Activated CD4-positive, alpha-beta T cell treated with anti-CD3 and anti-CD28 coated beads, Interleukin-2, amount 50 U/mL, for 16 hours (primary cell): ENCODE measurements around the gene ARAP2.
"Not testable (repeated sequence)": the region's sequence is repeated elsewhere in the genome, so short reads cannot be mapped to it uniquely, and the experiment has no call there.

Experiments used
- DNase-seq: peaks from one replicate; pipeline ENCODE4 v3.0.0-alpha.2; 2020

Gene ARAP2

DNA sequence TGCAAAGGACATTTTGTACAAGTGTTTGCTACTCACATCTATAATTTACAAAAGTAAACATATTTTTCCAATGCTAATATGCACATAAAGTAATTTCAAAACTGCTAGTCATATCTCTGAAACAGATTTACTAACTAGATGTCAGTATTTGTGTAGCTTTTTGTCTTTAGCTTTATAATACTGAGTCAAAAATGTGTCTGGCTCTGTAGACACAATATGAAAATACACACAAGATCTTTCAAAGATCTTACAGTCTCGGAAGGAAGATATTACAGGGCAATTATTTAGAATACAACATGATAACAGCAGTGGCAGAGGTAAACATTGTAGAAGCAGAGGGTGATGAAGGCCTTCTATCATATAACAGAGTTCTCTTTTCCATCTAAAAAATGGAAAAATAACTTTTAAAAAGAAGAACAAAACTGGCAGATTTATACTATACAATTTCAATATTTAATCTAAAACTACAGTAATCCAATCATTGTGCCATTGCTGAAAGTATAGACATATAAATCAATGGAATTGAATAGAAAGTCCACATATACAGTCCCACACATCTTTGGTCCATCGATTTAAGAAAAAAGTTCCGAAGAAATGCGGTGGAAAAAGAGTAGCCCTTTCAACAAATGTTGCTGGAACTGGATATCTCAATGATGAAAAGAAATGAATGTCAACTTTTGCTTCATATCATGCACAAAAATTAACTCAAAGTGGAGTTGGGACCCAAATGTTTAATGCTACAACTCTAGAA lies 29.4 kb downstream of the ARAP2 start:
- peak; percentile 24 for DNase-seq

DNA sequence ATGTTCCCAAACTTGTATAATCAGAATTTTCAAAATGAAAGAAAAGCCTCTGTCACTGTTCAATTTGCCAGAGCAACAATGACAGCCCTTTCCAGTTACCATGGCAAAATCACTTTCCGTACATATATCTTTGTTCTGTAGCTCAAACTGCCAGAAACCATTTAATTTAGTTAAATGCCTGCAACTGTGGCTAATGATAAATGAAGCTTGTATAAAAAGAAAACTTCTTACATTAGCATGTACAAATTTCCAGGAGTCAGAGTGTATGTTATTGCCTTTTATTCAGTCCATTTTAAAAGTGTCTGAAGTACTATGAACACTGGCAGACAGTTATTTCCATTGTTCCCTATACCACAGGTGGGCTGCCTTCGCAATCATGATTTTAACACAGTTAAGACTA lies 30.3 kb downstream of the ARAP2 start:
- DNase-seq, result no peak

DNA sequence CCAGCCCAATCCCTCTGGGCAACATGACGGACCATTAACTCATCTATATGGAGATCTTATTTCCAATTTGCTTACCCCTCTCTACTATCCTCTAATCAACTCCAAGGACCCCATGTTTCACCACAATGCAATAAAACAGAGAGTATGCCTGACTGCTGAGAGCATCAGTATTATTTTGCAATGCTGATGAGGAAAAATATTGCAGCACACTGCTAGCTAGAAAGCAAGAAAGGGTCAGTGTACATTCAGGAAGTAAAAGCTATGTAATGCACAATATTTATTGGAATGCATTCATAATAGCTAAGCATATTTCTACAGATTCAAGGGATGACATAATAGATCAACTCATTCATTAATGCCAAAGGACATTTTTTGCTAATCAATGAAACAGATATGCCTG lies 33.2 kb downstream of the ARAP2 start:
- no peak for DNase-seq

DNA sequence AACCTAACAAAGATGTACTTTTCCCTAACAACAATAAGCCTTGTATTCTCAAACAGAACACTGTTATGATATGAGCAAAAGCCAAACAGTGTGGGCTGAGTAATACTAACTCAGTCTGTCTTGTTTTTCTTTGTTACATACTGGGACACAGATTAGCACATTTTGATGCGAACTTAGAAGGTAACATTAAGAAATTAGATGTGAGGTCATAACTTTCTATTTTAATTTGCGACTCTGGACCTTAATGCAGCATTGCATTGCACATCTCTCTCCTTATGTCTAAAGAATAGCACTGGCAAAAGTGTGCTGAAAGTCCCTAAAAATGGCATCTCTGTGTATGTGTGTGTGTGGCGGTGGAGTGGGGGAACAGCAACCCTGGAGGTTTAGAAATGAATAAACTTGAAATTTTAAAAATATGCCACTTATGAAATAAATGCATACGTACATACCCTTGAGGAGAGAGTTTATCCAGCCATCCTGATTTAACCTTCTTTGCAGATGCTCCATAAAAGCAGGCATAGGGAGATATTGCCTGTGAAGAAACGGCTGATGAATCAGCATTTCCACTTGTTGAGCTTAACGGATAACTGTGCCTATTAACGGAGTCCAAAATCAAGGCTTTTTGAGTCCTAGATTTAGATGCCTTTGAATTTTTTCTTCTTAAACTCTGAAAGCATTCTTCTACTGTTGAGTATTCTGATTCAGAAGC lies 34.2 kb downstream of the ARAP2 start:
- DNase-seq, result peak; percentile 62

GRCh38 chr4:36208893-36209473 lies 35.3 kb downstream of the ARAP2 start:
- DNase-seq, result peak; percentile 57

DNA sequence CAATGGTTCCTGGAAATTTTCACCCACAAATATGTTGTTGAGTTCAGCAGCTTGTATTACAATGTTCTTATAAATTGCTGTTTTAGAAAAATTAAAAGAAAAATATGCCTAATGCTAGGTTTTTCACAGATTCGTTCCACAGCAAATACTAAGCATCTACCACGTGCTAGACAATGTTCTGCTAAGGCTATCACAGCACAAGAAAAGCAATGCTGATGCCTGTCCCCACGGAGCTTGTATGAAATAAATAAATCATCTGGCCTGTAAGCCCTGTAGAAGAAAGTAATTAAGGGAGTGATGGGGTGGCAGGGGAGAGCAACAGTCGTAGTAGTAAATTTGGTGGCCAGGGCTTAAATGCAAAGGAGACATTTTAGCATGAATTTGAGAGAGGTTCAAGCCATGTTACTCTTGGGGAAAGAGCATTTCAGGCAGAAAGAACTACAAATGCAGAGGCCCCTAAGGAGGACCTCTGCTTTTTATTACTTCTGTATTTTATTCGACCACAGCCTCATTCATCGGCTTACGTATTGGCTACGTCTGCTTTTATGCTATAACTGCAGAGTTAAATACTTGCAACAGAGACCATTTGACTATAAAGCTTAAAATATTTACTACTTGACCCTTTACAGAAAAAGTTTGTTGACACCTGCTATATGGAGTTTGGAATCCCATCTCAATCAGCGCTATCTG lies 36.3 kb downstream of the ARAP2 start:
- DNase-seq, result no peak

DNA sequence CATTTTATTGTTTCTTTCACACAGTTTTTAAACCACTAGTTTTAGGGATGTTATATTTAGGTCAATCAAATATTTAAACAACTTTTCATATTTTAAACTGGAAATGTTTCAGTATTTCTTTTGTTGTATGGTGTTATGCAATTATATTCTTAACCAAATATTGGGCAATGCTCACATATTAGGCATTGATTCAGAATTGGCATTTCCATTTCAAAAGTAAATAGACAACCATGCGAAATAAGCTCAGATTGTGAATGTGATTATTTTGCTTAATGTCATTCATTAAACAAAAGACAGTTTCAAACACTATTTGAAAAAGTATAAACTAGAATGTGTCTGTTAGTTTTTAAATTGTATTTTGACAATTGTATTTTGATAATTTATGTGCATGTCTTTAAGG lies 36.9 kb downstream of the ARAP2 start:
- DNase-seq, result no peak

GRCh38 chr4:36206603-36207311 lies 37.6 kb downstream of the ARAP2 start:
- no peak for DNase-seq

DNA sequence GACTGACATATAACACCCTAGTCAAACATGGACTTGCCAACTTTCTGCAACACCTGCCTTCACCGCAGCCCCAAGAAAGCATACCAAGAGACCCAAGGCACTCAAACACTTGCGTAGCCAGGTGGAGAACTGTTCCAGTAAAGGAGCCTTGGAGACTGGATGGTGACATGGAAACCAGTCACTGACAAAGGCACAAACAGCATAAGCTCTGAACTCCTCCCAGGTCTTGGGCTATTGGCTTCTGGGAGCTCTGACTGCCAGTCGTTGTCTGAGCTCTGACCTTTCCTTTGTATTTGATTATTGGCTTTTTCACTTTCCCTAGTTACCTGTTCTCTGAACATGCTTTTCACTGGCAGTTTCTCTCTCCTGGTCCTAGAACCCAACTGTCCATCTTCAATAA lies 38.3 kb downstream of the ARAP2 start:
- no peak for DNase-seq

GRCh38 chr4:36198861-36199260 lies 45.5 kb downstream of the ARAP2 start:
- no peak for DNase-seq

- no peak for DNase-seq
Observed at GRCh38 chr4:36198068-36198808, 46.1 kb downstream of the ARAP2 start.

DNA sequence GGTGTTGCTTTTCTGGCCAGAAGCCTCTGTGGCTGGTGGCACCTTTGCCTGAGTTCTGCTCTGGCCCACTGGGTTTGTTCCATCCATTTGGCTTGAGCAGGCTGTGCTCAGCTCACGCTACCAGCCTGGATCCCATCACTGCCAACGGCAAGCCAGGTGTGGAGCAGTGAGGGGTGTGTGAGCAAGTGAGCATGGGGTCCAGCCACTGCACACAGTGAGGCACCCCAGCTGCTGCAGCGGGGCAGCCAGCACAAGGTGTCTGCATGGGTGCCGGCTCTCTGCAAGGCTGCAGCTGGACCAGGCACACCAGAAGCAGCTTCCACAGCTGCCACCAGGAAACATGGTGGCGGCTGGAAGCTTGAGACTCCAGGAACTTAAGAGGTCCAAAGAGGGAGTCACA lies 46.8 kb downstream of the ARAP2 start:
- DNase-seq, result no peak

GRCh38 chr4:36196145-36196913 lies 48.0 kb downstream of the ARAP2 start:
- no peak for DNase-seq

DNA sequence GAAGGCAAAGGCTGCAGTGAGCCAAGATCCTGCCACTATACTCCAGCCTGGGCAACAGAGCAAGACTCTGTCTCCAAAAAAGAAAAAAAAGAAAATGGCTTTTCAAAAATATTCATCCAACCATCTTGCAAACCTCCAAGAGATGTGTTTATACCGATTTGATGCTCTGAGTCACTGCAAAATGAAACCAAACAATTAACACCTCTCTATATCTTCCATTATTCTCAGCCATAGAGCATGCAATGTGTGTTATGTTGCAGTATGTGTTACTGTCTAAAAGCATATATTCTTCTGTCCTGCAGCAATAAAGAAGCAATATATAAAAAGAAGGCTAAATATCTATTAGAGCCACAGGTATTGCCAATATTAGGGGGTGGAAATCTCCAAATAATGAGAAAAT lies 51.4 kb downstream of the ARAP2 start:
- no peak for DNase-seq

- DNase-seq, result peak; percentile 54
Observed at GRCh38 chr4:36189511-36190226, 54.6 kb downstream of the ARAP2 start.

DNA sequence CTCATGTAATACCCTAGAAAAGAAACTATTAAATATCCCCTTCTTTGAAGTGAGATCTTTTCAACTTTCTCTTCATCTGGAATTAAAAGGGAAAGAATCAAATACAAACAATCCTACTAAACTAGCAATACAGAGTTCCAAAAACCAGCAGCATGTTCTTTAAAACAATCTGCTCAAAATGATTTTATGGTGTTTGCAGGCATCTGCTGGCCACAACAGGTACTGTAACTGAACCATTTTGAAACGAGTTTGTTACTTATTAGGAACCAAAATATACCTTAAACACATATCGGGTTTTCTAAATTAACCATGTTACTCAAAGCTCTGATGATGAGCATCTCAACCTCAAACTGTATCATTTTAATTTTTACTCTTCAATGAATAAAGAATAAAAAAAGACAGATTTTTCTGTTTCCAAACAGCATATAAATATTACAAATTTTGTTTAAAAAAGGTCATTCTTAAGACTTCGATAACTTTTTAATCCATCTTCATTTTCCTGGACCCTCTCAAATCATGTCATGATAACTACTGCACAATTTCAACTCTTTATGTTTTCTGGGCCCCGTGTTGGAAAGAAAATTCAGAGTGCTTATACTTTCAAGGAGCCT lies 56.5 kb downstream of the ARAP2 start:
- peak; percentile 23 for DNase-seq

- DNase-seq, result no peak
Observed at GRCh38 chr4:36183665-36184393, 60.5 kb downstream of the ARAP2 start.

GRCh38 chr4:36183232-36183631 lies 61.1 kb downstream of the ARAP2 start:
- DNase-seq, result no peak

DNA sequence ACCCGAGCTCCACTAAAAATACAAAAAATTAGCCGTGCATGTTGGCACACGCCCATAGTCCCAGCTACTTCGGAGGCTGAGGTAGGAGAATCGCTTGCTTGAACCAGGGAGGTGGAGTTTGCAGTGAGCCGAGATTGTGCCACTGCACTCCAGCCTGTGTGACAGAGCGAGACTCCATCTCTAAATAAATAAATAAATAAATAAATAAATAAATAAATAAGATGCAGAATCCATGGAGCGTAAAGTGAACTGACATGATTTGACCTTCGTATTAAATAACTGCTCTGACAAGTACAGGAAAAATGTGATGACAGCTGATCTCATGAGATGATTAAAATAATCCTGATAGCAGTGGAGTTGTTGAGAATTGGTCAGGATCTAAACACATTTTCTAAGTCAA lies 62.0 kb downstream of the ARAP2 start:
- not testable (repeated sequence) for DNase-seq

GRCh38 chr4:36180206-36180605 lies 64.1 kb downstream of the ARAP2 start:
- DNase-seq, result no peak
